ENCODE results near the gene ANKMY1. TPM values are rescaled to one million over a fixed set of nuclear protein-coding genes. Genes with fewer than 3 reads are reported as not detected.

Gene ANKMY1
- total and polyA plus RNA-seq, 2 of the 8 experiments (the other 6 are each of a cell fraction or from before 2014, with no cell fraction given), result 4.5 to 4.8 TPM

DNA sequence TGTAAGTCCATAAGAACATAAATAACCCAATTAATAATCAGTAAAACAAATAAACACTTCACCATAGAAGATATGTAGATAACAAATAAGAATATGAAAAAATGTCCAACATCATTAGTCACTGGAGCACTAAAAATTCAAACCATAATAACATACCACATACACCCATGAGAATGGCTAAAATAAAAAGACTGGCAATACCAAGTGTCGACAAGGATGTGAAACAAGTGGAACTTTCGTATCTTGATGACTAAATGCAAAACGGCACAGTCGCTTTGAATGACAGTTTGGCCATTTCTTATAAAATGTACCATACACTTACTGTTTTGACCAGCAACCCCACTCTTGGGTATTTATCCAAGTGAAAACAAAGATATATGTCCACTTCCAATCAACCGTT lies 26.8 kb downstream of the ANKMY1 start:
- no peak overlapping the region for H3K4ac ChIP-seq (replicated peaks; ENCODE audit: insufficient read length, low read depth, low read length)
- H3K9me3 ChIP-seq (ENCODE audit: insufficient read depth in 2 of 2, low read depth in 1 of 2, low read length in 1 of 2), result peaks cover 26 to 47% of the 10 kb centered on the region in 2 experiments
- no peak overlapping the region for H2BK120ac ChIP-seq (replicated peaks; ENCODE audit: low read depth, low read length)
- no peaks in the 10 kb centered on the region for H3K79me1 ChIP-seq (ENCODE audit: low read depth, low read length)
- peaks cover 0 to 1% of the 10 kb centered on the region in 2 experiments for H4K20me1 ChIP-seq (replicated peaks in 1 of 2; ENCODE audit: control insufficient read depth in 1 of 2, insufficient read depth in 2 of 2, low read length in 2 of 2)
- no peaks in the 10 kb centered on the region; a peak in 3 of 8 replicates for H3K36me3 ChIP-seq (ENCODE audit: control insufficient read depth in 2 of 4, insufficient read depth in 4 of 4, low read length in 3 of 4)
- no peak overlapping the region for H4K5ac ChIP-seq (ENCODE audit: insufficient read length, low read depth, low read length)
- no peak for FAIRE-seq
- H3K18ac ChIP-seq (ENCODE audit: extremely low read depth, low read length), result no peak overlapping the region
- H4K8ac ChIP-seq (ENCODE audit: extremely low read depth, insufficient read depth, low read length), result no peak overlapping the region
- peaks cover 7% of the 10 kb centered on the region; the same call in 1 of the 2 replicates for H3K23me2 ChIP-seq (ENCODE audit: low read depth, low read length)
- H3K79me2 ChIP-seq (ENCODE audit: control insufficient read depth in 1 of 2, insufficient read depth in 2 of 2, low read length in 2 of 2), result no peaks in the 10 kb centered on the region
- ChIA-PET POLR2A (ENCODE audit: partially characterized antibody) (no interaction called here), CTCF (ENCODE audit: partially characterized antibody) (no interaction called here)
- 89% methylated on average over 5 of the region's 5 CpGs; no CpG with 5 or more reads in 1 of the 2 experiments for WGBS, 2 experiments (ENCODE audit: extremely low coverage in 1 of 2, insufficient coverage in 1 of 2, insufficient read length in 1 of 2, insufficient replicate concordance in 2 of 2, low coverage in 1 of 2, low lambda C conversion rate in 2 of 2, missing lambda C conversion rate in 1 of 2)
- no peak overlapping the region for H2AFZ ChIP-seq (ENCODE audit: low read length)
- H3K27ac ChIP-seq (ENCODE audit: low read depth, low read length), result no peak overlapping the region
- H2AK5ac ChIP-seq (ENCODE audit: low read depth, low read length), result no peak overlapping the region
- H3K14ac ChIP-seq (ENCODE audit: insufficient read length), result no peak overlapping the region
- no peak overlapping the region for H3K4me3 ChIP-seq (ENCODE audit: extremely low read depth in 1 of 4, insufficient read depth in 2 of 4, low read depth in 3 of 4, low read length in 4 of 4)
- H2BK5ac ChIP-seq (ENCODE audit: low read depth, low read length), result no peak overlapping the region
- no peak overlapping the region for H4K91ac ChIP-seq (replicated peaks; ENCODE audit: insufficient read length, low read length)
- H3K56ac ChIP-seq (replicated peaks; ENCODE audit: insufficient read length, low read depth, low read length), result no peak overlapping the region
- H3K27me3 ChIP-seq (replicated peaks in 1 of 4; ENCODE audit: control insufficient read depth in 3 of 4, extremely low read depth in 1 of 4, insufficient read depth in 3 of 4, low read length in 3 of 4), result no peaks in the 10 kb centered on the region
- no peak for DNase-seq (ENCODE audit: low read depth in 1 of 2, low spot score in 2 of 2)
- no peak overlapping the region for H3K9ac ChIP-seq (replicated peaks in 1 of 4; ENCODE audit: extremely low read depth in 1 of 4, low read depth in 3 of 4, low read length in 3 of 4)
- H2BK12ac ChIP-seq (ENCODE audit: low read depth, low read length), result no peak overlapping the region
- no peak overlapping the region for H2BK20ac ChIP-seq (ENCODE audit: low read length)
- no peak overlapping the region for H2BK15ac ChIP-seq (ENCODE audit: low read length)
- H3K4me1 ChIP-seq (replicated peaks in 1 of 4; ENCODE audit: control insufficient read depth in 3 of 4, insufficient read depth in 4 of 4, low read length in 3 of 4), result no peaks in the 10 kb centered on the region
- H3K4me2 ChIP-seq (ENCODE audit: insufficient read depth in 1 of 2, low read depth in 2 of 2, low read length in 2 of 2), result no peak overlapping the region
- H3K23ac ChIP-seq (ENCODE audit: insufficient read length), result no peak overlapping the region
- TF ChIP-seq SIX5 (IDR thresholded peaks at IDR 0.05; ENCODE audit: low read depth, low read length) (no peak), CHD1 (IDR thresholded peaks at IDR 0.05; ENCODE audit: low read depth, low read length) (no peak), RBBP5 (IDR thresholded peaks at IDR 0.05; ENCODE audit: borderline replicate concordance, low read depth, low read length) (no peak), KDM4A (IDR thresholded peaks at IDR 0.05; ENCODE audit: low read depth, low read length, severe bottlenecking) (no peak), ZNF274 (IDR thresholded peaks at IDR 0.05; ENCODE audit: borderline replicate concordance, extremely low read depth, low read length) (no peak), KDM1A (IDR thresholded peaks at IDR 0.05; ENCODE audit: borderline replicate concordance, low read length) (no peak), RFX5 (IDR thresholded peaks at IDR 0.05; ENCODE audit: borderline replicate concordance, low read depth, low read length) (no peak), POLR2AphosphoS5 (IDR thresholded peaks at IDR 0.05; ENCODE audit: low read depth, low read length) (no peak), CBX8 (IDR thresholded peaks at IDR 0.05; ENCODE audit: borderline replicate concordance, low read depth, low read length) (no peak), SIN3A (conservative IDR thresholded peaks at IDR 0.05 in 1 of 2, IDR thresholded peaks at IDR 0.05 in 1 of 2; ENCODE audit: low read depth in 1 of 2, low read length in 2 of 2) (no peak), ASH2L (IDR thresholded peaks at IDR 0.05; ENCODE audit: low read length) (no peak), NRF1 (IDR thresholded peaks at IDR 0.05; ENCODE audit: low read depth, low read length) (no peak)
- TF ChIP-seq, protein P1, sequence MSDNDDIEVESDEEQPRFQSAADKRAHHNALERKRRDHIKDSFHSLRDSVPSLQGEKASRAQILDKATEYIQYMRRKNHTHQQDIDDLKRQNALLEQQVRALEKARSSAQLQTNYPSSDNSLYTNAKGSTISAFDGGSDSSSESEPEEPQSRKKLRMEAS (IDR thresholded peaks at IDR 0.05), result no peak
- TF ChIP-seq, protein P2, sequence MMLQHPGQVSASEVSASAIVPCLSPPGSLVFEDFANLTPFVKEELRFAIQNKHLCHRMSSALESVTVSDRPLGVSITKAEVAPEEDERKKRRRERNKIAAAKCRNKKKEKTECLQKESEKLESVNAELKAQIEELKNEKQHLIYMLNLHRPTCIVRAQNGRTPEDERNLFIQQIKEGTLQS (IDR thresholded peaks at IDR 0.05; ENCODE audit: insufficient read depth, low read depth, low read length), result no peak
